Measurements from ENCODE around the gene HSPA4.

DNA sequence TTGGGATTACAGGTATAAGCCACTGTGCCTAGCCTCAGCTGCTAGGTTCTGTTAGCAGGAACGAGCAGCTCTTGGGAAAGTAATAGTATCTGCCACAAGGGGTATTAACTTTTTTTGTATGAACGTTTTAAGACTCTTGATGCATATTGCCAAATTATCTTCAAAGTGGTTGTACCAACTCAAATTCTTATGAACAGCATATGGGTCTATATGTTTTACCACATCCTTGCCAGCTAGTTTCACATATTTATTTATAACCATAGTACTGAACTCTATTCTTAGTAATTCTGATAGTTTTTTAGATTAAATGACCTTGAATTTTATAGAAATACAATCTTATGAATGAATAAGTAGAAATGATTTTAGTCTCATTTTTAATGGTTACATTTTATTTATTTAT, 80.9 kb downstream of the HSPA4 start:
- TF ChIP-seq POLR2AphosphoS5 (IDR thresholded peaks at IDR 0.05): no peak
- TF ChIP-seq, protein P1, sequence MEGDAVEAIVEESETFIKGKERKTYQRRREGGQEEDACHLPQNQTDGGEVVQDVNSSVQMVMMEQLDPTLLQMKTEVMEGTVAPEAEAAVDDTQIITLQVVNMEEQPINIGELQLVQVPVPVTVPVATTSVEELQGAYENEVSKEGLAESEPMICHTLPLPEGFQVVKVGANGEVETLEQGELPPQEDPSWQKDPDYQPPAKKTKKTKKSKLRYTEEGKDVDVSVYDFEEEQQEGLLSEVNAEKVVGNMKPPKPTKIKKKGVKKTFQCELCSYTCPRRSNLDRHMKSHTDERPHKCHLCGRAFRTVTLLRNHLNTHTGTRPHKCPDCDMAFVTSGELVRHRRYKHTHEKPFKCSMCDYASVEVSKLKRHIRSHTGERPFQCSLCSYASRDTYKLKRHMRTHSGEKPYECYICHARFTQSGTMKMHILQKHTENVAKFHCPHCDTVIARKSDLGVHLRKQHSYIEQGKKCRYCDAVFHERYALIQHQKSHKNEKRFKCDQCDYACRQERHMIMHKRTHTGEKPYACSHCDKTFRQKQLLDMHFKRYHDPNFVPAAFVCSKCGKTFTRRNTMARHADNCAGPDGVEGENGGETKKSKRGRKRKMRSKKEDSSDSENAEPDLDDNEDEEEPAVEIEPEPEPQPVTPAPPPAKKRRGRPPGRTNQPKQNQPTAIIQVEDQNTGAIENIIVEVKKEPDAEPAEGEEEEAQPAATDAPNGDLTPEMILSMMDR (IDR thresholded peaks at IDR 0.05): no peak

All from prostate gland (tissue), 2 donors.